GM10266 (cell line): ENCODE measurements around the gene LRRC74A.
A peak's percentile ranks its signal among the peaks of the same experiment; 100 is the strongest.
"Not testable (repeated sequence)": the region's sequence is repeated elsewhere in the genome, so short reads cannot be mapped to it uniquely, and the experiment has no call there.

Experiments
- DNase-seq: peaks from one replicate; pipeline ENCODE4 v3.0.0; 2012; ENCODE audit errors: extremely low spot score
- CTCF ChIP-seq: IDR thresholded peaks from 2 replicates; pipeline ENCODE4 v1.5.1; 2012; ENCODE audit warnings: mild to moderate bottlenecking, low read depth; ENCODE audit not compliant: control insufficient read depth, insufficient read depth; ENCODE audit errors: missing control alignments

Gene LRRC74A

GRCh38 chr14:76904100-76904739 is 78.0 kb downstream of the LRRC74A start:
- no peak for DNase-seq

GRCh38 chr14:76904740-76905569 is 78.7 kb downstream of the LRRC74A start:
- DNase-seq: peak; percentile 70
- TF ChIP-seq CTCF: no peak

More at GRCh38 chr14:76904100-76904739, 78.0 kb downstream of the LRRC74A start:
- TF ChIP-seq CTCF: no peak

GRCh38 chr14:76908834-76909233 is 82.6 kb downstream of the LRRC74A start:
- no peak for TF ChIP-seq CTCF
- DNase-seq: peak; percentile 66

GRCh38 chr14:76909266-76909665 is 83.1 kb downstream of the LRRC74A start:
- no peak for TF ChIP-seq CTCF
- DNase-seq: no peak

GRCh38 chr14:76910371-76910890 is 84.2 kb downstream of the LRRC74A start:
- DNase-seq: no peak
- no peak for TF ChIP-seq CTCF

GRCh38 chr14:76911473-76911872 is 85.3 kb downstream of the LRRC74A start:
- DNase-seq: no peak
- no peak for TF ChIP-seq CTCF

- not testable (repeated sequence) for DNase-seq
These were observed 88.4 kb downstream of the LRRC74A start for GRCh38 chr14:76914533-76915081.
